Adrenal gland (tissue), 12 donors: ENCODE measurements around the gene MMP15. TPM values are rescaled to one million over a fixed set of nuclear protein-coding genes. Genes with fewer than 3 reads are reported as not detected.

Experiments
- DNase-seq, 7 donors: peaks; one replicate each; pipeline ENCODE4 v3.0.0-alpha.2; 2019 to 2020
- H3K27ac ChIP-seq, 5 donors: fragments of 200-600 bp; sonication (generic) in 4 of 5; 1 replicate in 3 of 5; 2 replicates in 2 of 5; pipeline versions ENCODE4 v1.5.1 to v1.8.0; 2016 to 2020; ENCODE audit warnings: mild to moderate bottlenecking in 1 of 5
- H3K27me3 ChIP-seq: fragments of 200-600 bp; 2 replicates; pipeline ENCODE4 v1.8.0; 2021
- H3K36me3 ChIP-seq, 2 donors: fragments of 200-600 bp; replicated peaks in 1 of 2; 1 replicate in 1 of 2; 2 replicates in 1 of 2; pipeline versions ENCODE4 v1.5.1 to v1.8.0; 2018 to 2022
- H3K4me1 ChIP-seq, 2 donors: fragments of 200-600 bp; replicated peaks in 1 of 2; 1 replicate in 1 of 2; 2 replicates in 1 of 2; pipeline versions ENCODE4 v1.5.1 to v1.8.0; 2018 to 2021
- H3K4me3 ChIP-seq, 4 donors: fragments of 200-600 bp; sonication (generic) in 3 of 4; one replicate each; pipeline ENCODE4 v1.5.1; 2016 to 2018
- H3K9me3 ChIP-seq, 3 donors: fragments of 200-600 bp; sonication (generic) in 1 of 3; replicated peaks in 1 of 3; 1 replicate in 2 of 3; 2 replicates in 1 of 3; pipeline versions ENCODE4 v1.5.1 to v1.8.0; 2016 to 2021
- CTCF ChIP-seq, 6 experiments: fragments of 450-650 bp in 4 of 6; fragments of 200-600 bp in 2 of 6; sonication (generic) in 1 of 6; IDR thresholded peaks; 1 replicate in 5 of 6; 2 replicates in 1 of 6; pipeline versions ENCODE4 v1.5.1 to v1.8.0; 2016 to 2021; ENCODE audit warnings: antibody characterized with exemption in 6 of 6, mild to moderate bottlenecking in 2 of 6, moderate library complexity in 1 of 6
- POLR2A ChIP-seq, 2 donors: fragments of 450-650 bp; IDR thresholded peaks; one replicate each; pipeline ENCODE4 v1.6.1; 2017; ENCODE audit warnings: antibody characterized with exemption in 2 of 2, mild to moderate bottlenecking in 2 of 2, moderate library complexity in 1 of 2
- WGBS, 4 donors: extraction: QIAGEN DNeasy Blood & Tissue Kit in 2 of 4; methylation state at CpG; one replicate each; pipeline versions ENCODE4 v1.1.5 to v1.1.7; 2013 to 2017; 5-methylcytosine and 5-hydroxymethylcytosine counted together
- intact Hi-C, 2 donors: fragments of 100-400 bp; cut with DNase I; formaldehyde crosslinking; loops; one replicate each; pipeline versions ENCODE4 v1.14.1 to v1.15.0; 2022 to 2023
- polyA plus RNA-seq, 3 donors: library from polyadenylated mRNA; stranded (reverse); fragments of 200-250 nt in 2 of 3; fragments of 350-450 nt in 1 of 3; fragmentation: Illumina TruSeq in 1 of 3; extraction: RNeasy Lipid Tissue Mini Kit (QIAGEN cat#74804) in 1 of 3; gene quantifications; one replicate each; pipeline ENCODE4 v1.2.3, GENCODE V29; 2013 to 2014
- total RNA-seq, 9 donors: library from RNA; depleted of rRNA in 4 of 9; stranded (reverse); fragments of >200 nt in 4 of 9; fragments of 120-200 nt in 1 of 9; fragmentation: NEBNext Ultra II Directional in 1 of 9; extraction: Animal tissue kit (Norgen Biotek cat#: 25700) in 1 of 9; gene quantifications; one replicate each; pipeline versions ENCODE4 v1.1.0 to v1.2.4, GENCODE V29; 2013 to 2023
- donor health status: healthy with polysubstance abuse.
- donor health status: Bipolar disorder and iron deficiency.
- donor health status: DM: yes; HTN: yes; CAD: no.
- donor health status: DM: no; HTN: no; CAD: no.
- donor health status: DM: no; HTN: no; CAD: no.
- donor health status: DM: yes; HTN: yes; CAD: no.

Gene MMP15
- total and polyA plus RNA-seq, 12 donors: 2.5 to 11.4 (median 7.2) TPM

GRCh38 chr16:58013201-58013956 lies 12.2 kb upstream of the MMP15 start:
- no peak for DNase-seq
- H3K27me3 ChIP-seq: no peaks in the 10 kb centered on the region
- TF ChIP-seq CTCF (IDR thresholded peaks at IDR 0.05) (no peak), POLR2A (IDR thresholded peaks at IDR 0.05) (no peak)
- no peak overlapping the region for H3K4me3 ChIP-seq
- no peak overlapping the region for H3K27ac ChIP-seq
- intact Hi-C loops: no loop called here
- H3K4me1 ChIP-seq: peaks cover 4 to 5% of the 10 kb centered on the region in 2 donors
- H3K9me3 ChIP-seq: no peaks in the 10 kb centered on the region
- peaks cover 0 to 47% of the 10 kb centered on the region in 2 donors for H3K36me3 ChIP-seq
- 86 to 93% (median 90%) methylated on average over 8 to 9 of the region's 9 CpGs for WGBS, 4 donors

- DNase-seq: no peak
- H3K9me3 ChIP-seq: no peaks in the 10 kb centered on the region
- H3K4me3 ChIP-seq: no peak overlapping the region
- TF ChIP-seq CTCF (IDR thresholded peaks at IDR 0.05): no peak
- no peak for TF ChIP-seq POLR2A (IDR thresholded peaks at IDR 0.05)
- no peak overlapping the region for H3K27ac ChIP-seq
- peaks cover 0 to 35% of the 10 kb centered on the region in 2 donors for H3K36me3 ChIP-seq
- H3K4me1 ChIP-seq: no peaks in the 10 kb centered on the region
- WGBS, 4 donors: 74 to 80% (median 76%) methylated on average over 12 of the region's 12 CpGs
- intact Hi-C loops: no loop called here
- no peaks in the 10 kb centered on the region for H3K27me3 ChIP-seq
Observed at GRCh38 chr16:58016840-58017446, 8.6 kb upstream of the MMP15 start.

- WGBS, 4 donors: 86 to 94% (median 89%) methylated on average over 5 to 7 of the region's 7 CpGs
- H3K4me1 ChIP-seq: peaks cover 8 to 13% of the 10 kb centered on the region in 2 donors
- H3K4me3 ChIP-seq: no peak overlapping the region
- no peak overlapping the region for H3K27ac ChIP-seq
- no peak for TF ChIP-seq POLR2A (IDR thresholded peaks at IDR 0.05)
- TF ChIP-seq CTCF (IDR thresholded peaks at IDR 0.05): no peak
- intact Hi-C loops: no loop called here
- no peaks in the 10 kb centered on the region for H3K9me3 ChIP-seq
- H3K27me3 ChIP-seq: no peaks in the 10 kb centered on the region
- peaks cover 0 to 23% of the 10 kb centered on the region in 2 donors for H3K36me3 ChIP-seq
- DNase-seq: no peak
Observed at GRCh38 chr16:58018803-58019202, 6.8 kb upstream of the MMP15 start.

GRCh38 chr16:58019866-58020538 lies 5.6 kb upstream of the MMP15 start:
- TF ChIP-seq POLR2A (IDR thresholded peaks at IDR 0.05) (no peak), CTCF (IDR thresholded peaks at IDR 0.05) (no peak)
- no peak for DNase-seq
- H3K36me3 ChIP-seq: peaks cover 0 to 23% of the 10 kb centered on the region in 2 donors
- no peak overlapping the region for H3K27ac ChIP-seq
- WGBS, 4 donors: 73 to 86% (median 77%) methylated on average over 6 to 8 of the region's 8 CpGs
- intact Hi-C loops: loop anchor here in 1 of 2 donors (10.0 kb wide), 1 partner anchor 285 kb away; no protein-coding TSS in a partner anchor
- no peaks in the 10 kb centered on the region for H3K9me3 ChIP-seq
- H3K4me1 ChIP-seq: peaks cover 16 to 22% of the 10 kb centered on the region in 2 donors
- no peaks in the 10 kb centered on the region for H3K27me3 ChIP-seq
- no peak overlapping the region for H3K4me3 ChIP-seq
